Bronchial epithelial cell (primary cell): ENCODE measurements around the gene TOB1. TPM values are rescaled to one million over a fixed set of nuclear protein-coding genes. Genes with fewer than 3 reads are reported as not detected.

Experiments
- DNase-seq: peaks from one replicate; pipeline ENCODE4 v3.0.0-alpha.2; 2010; ENCODE audit warnings: low read depth
- FAIRE-seq: peaks from 2 replicates; lab custom pipeline; 2011; peaks lifted over from hg19 to GRCh38; lab: Jason Lieb, UNC
- H3K27me3 ChIP-seq: 2 replicates; pipeline ENCODE4 v1.5.1; 2011; ENCODE audit warnings: low read length; ENCODE audit not compliant: control insufficient read depth, insufficient read depth
- H3K36me3 ChIP-seq: 2 replicates; pipeline ENCODE4 v1.5.1; 2011; ENCODE audit warnings: low read length; ENCODE audit not compliant: control insufficient read depth, insufficient read depth
- H3K4me3 ChIP-seq: 2 replicates; pipeline ENCODE4 v1.5.1; 2011; ENCODE audit warnings: mild to moderate bottlenecking, low read depth, low read length, control low read depth
- total RNA-seq: library from RNA; depleted of rRNA; stranded (reverse); fragments of >200 nt; gene quantifications from 2 replicates; pipeline ENCODE4 v1.2.1, GENCODE V29; 2014
- TF ChIP-seq, protein P1 (sequence below): IDR thresholded peaks from 2 replicates; pipeline ENCODE4 v1.5.1; 2011; ENCODE audit warnings: mild to moderate bottlenecking, moderate library complexity, low read length, control low read depth, inconsistent platforms; ENCODE audit not compliant: insufficient read depth, severe bottlenecking

TOB1 gene
- total RNA-seq, 1 donor from 2014 or later, result 11.6 TPM

DNA sequence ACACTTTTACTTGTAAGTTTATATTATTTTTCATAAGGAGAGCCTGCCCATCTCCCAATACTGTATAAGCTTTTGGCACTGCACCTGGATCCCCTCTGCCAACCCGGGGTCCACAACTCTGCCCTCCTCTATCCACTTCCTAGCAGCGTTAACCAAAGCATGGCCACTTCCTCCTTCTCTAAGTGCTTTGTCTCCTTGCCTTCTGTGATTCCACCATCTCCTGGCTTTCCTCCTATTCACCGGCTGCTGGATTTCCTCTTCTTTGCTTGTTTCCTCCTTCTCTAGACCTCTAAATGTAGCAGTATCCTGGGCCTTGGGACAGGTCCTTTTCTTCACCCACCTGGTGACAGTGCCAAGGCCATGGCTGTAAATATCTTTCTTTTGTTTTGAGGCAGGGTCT is 50.8 kb downstream of the TOB1 start:
- TF ChIP-seq, protein P1, sequence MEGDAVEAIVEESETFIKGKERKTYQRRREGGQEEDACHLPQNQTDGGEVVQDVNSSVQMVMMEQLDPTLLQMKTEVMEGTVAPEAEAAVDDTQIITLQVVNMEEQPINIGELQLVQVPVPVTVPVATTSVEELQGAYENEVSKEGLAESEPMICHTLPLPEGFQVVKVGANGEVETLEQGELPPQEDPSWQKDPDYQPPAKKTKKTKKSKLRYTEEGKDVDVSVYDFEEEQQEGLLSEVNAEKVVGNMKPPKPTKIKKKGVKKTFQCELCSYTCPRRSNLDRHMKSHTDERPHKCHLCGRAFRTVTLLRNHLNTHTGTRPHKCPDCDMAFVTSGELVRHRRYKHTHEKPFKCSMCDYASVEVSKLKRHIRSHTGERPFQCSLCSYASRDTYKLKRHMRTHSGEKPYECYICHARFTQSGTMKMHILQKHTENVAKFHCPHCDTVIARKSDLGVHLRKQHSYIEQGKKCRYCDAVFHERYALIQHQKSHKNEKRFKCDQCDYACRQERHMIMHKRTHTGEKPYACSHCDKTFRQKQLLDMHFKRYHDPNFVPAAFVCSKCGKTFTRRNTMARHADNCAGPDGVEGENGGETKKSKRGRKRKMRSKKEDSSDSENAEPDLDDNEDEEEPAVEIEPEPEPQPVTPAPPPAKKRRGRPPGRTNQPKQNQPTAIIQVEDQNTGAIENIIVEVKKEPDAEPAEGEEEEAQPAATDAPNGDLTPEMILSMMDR, result no peak
- Histone ChIP-seq H3K4me3 (no peak overlapping the region), H3K36me3 (no peaks in the 10 kb centered on the region), H3K27me3 (no peaks in the 10 kb centered on the region)
- FAIRE-seq (no peak), DNase-seq (no peak)

DNA sequence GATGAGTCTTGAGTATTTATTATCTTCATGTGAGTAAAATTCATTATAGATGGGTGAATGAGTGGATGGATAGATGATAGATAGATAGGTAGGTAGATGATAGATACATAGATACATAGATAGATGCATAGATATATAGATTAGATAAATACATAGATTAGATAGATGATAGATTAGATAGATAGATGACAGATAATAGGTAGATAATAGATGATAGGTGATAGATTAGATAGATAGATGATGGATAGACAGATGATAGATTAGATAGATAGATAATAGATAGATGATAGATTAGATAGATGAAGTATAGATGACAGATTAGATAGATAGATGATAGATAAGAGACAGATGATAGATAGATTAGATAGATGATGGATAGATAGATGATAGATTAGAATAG is 52.6 kb downstream of the TOB1 start:
- H3K36me3 ChIP-seq, result no peaks in the 10 kb centered on the region
- FAIRE-seq, result no peak
- no peak overlapping the region for H3K4me3 ChIP-seq
- no peaks in the 10 kb centered on the region for H3K27me3 ChIP-seq
- TF ChIP-seq, protein P1, result no peak
- no peak for DNase-seq

Other genes with a start within 250 kb of the TOB1 start
- 17.0 and 33.2 TPM in 2 replicates for gene ABCC3, start 231.5 kb downstream of the TOB1 start, total RNA-seq
- gene ANKRD40, start 158.4 kb downstream of the TOB1 start, total RNA-seq, result 22.9 and 25.8 TPM in 2 replicates
- 13.7 and 24.3 TPM in 2 replicates for gene LUC7L3, start 146.8 kb downstream of the TOB1 start, total RNA-seq
- not detected in 2 replicates for gene ANKRD40CL, start 98.8 kb downstream of the TOB1 start, total RNA-seq
- gene WFIKKN2, start 30.8 kb downstream of the TOB1 start, total RNA-seq, result not detected in 2 replicates